Astrocyte (in vitro differentiated cells and primary cell): ENCODE data around the gene DYNLRB1.

ENCODE experiments used
- EZH2 ChIP-seq: IDR thresholded peaks from 2 replicates; pipeline ENCODE4 v1.6.1; 2012; ENCODE audit warnings: mild to moderate bottlenecking, low read length, inconsistent platforms; ENCODE audit not compliant: insufficient read depth
- TF ChIP-seq, protein P1 (sequence below): IDR thresholded peaks from 2 replicates; pipeline ENCODE4 v1.5.1; 2011; ENCODE audit warnings: low read depth, mild to moderate bottlenecking, inconsistent platforms, low read length, moderate library complexity; ENCODE audit not compliant: insufficient read depth

DNA sequence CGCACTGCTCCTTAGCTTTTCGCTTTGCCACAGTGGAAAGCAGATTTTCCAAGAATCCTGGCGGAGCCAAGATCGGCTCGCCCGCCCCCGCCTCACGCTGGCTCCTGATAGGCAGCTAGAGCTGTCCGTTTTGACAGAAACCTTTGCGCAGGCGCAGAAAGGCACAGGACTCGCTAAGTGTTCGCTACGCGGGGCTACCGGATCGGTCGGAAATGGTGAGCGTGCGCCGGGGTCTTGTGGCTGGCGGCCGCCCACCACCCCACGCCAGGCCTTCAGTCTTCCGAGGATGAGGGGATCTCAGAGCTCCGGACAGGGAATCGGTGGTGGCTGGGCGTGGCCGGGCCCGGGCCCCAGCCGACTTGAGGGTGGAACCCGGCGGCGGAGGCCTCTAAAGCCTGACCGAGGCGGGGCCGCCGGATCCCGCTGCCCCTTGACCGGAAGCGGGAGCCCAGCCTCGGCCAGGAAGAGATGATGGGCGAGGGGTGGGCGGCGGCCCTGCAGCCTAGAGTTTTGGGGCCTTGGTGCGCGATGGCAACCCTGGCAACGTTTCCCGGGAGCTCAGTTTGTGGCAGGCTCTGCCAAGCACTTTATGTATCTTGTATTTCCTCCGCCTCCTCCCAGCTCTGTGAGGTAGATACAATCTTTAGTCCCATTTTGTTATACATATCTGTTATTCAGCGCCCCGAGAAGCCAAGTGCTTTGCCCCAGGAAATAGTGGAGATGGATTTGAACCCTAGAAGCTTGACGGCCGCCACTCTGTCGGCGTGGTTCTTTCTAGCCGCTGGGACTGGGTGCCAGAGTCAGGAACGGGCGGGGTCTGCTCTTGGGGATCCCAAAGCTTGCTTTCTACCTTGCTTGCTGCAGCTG, at the start of gene DYNLRB1:
- TF ChIP-seq, protein P1, sequence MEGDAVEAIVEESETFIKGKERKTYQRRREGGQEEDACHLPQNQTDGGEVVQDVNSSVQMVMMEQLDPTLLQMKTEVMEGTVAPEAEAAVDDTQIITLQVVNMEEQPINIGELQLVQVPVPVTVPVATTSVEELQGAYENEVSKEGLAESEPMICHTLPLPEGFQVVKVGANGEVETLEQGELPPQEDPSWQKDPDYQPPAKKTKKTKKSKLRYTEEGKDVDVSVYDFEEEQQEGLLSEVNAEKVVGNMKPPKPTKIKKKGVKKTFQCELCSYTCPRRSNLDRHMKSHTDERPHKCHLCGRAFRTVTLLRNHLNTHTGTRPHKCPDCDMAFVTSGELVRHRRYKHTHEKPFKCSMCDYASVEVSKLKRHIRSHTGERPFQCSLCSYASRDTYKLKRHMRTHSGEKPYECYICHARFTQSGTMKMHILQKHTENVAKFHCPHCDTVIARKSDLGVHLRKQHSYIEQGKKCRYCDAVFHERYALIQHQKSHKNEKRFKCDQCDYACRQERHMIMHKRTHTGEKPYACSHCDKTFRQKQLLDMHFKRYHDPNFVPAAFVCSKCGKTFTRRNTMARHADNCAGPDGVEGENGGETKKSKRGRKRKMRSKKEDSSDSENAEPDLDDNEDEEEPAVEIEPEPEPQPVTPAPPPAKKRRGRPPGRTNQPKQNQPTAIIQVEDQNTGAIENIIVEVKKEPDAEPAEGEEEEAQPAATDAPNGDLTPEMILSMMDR = no peak
- TF ChIP-seq EZH2 = no peak
